NB4 (cell line): ENCODE results near the gene DICER1.

Experiments used
- MYC ChIP-seq: IDR thresholded peaks from 2 replicates; pipeline ENCODE4 v1.6.1; 2011; ENCODE audit warnings: low read depth, low read length
- POLR2A ChIP-seq: IDR thresholded peaks from 2 replicates; pipeline ENCODE4 v1.6.1; 2011; ENCODE audit warnings: mild to moderate bottlenecking; ENCODE audit not compliant: insufficient read length; ENCODE audit errors: extremely low read depth
- TF ChIP-seq, protein P1 (sequence below): IDR thresholded peaks from one replicate; pipeline ENCODE4 v1.5.1; 2012; ENCODE audit warnings: low read depth, low read length
- TF ChIP-seq, protein P2 (sequence below): IDR thresholded peaks from 2 replicates; pipeline ENCODE4 v1.6.1; 2011; ENCODE audit warnings: low read depth, low read length

DNA sequence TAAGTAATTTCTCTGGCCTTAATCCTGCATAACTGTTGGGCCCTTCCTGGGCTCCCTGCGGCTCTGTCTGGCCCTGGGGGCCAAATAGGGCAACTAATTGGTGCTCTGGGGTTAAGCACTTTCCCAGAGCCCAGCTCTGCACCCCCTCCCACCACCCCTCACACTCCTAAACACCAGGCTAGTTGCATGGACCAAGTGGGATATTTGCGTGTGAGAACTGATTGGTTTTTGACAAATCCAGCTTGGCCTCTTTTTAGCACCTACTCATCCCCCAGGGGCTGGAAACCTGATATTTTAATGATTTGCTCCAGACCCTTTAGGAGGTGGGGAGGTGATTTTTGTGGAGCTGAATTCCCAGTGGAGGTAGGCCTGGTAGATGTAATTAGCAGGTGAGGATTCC, 91.9 kb downstream of the DICER1 start:
- TF ChIP-seq, protein P1, sequence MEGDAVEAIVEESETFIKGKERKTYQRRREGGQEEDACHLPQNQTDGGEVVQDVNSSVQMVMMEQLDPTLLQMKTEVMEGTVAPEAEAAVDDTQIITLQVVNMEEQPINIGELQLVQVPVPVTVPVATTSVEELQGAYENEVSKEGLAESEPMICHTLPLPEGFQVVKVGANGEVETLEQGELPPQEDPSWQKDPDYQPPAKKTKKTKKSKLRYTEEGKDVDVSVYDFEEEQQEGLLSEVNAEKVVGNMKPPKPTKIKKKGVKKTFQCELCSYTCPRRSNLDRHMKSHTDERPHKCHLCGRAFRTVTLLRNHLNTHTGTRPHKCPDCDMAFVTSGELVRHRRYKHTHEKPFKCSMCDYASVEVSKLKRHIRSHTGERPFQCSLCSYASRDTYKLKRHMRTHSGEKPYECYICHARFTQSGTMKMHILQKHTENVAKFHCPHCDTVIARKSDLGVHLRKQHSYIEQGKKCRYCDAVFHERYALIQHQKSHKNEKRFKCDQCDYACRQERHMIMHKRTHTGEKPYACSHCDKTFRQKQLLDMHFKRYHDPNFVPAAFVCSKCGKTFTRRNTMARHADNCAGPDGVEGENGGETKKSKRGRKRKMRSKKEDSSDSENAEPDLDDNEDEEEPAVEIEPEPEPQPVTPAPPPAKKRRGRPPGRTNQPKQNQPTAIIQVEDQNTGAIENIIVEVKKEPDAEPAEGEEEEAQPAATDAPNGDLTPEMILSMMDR = no peak
- TF ChIP-seq POLR2A = no peak
- TF ChIP-seq, protein P2, sequence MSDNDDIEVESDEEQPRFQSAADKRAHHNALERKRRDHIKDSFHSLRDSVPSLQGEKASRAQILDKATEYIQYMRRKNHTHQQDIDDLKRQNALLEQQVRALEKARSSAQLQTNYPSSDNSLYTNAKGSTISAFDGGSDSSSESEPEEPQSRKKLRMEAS = no peak
- TF ChIP-seq MYC = no peak
